ENCODE results near the gene CNKSR2. TPM values are rescaled to one million over a fixed set of nuclear protein-coding genes. Genes with fewer than 3 reads are reported as not detected.

Gene CNKSR2
- total and polyA plus RNA-seq, 2 of the 13 experiments (the other 11 are each of a cell fraction or from before 2014, with no cell fraction given), result not detected

GRCh38 chrX:21493226-21493830, 119.1 kb downstream of the CNKSR2 start:
- in situ Hi-C loops (cut with HindIII; ENCODE audit: extremely low pct_ligation_motif_present, low pct_unique_long_range_greater_than_20kb) (loop anchor here (25.0 kb wide), 1 partner anchor 956 kb away; no protein-coding TSS in a partner anchor), intact Hi-C loops (cut with micrococcal nuclease; ENCODE audit: unreplicated experiment) (no loop called here)
- no peaks in the 10 kb centered on the region for H3K79me2 ChIP-seq (ENCODE audit: insufficient read depth, low read length)
- no peaks in the 10 kb centered on the region for H3K27me3 ChIP-seq (ENCODE audit: control insufficient read depth in 1 of 2, insufficient read depth in 2 of 2, low read length in 2 of 2)
- no peaks in the 10 kb centered on the region for H3K9me3 ChIP-seq (ENCODE audit: low read length)
- H3K4me2 ChIP-seq (ENCODE audit: low read depth, low read length), result no peak overlapping the region
- DNase-seq (ENCODE audit: low spot score) (no peak), FAIRE-seq (no peak), ATAC-seq (no peak)
- POLR2A ChIA-PET, result no interaction called here
- WGBS (ENCODE audit: low lambda C conversion rate), result 0% methylated on average over 1 of the region's 1 CpG
- H3K4me1 ChIP-seq (ENCODE audit: insufficient read depth, low read length), result no peaks in the 10 kb centered on the region
- CTCF ChIA-PET (ENCODE audit: low intra/inter-chr PET ratio, low total read pairs), result no interaction called here
- H3K4me3 ChIP-seq (replicated peaks in 1 of 3; ENCODE audit: insufficient read depth in 1 of 3, low read depth in 2 of 3, low read length in 3 of 3), result no peak overlapping the region
- no peak overlapping the region for H3K9ac ChIP-seq (ENCODE audit: insufficient read depth, low read depth, low read length)
- no peak for TF ChIP-seq TEAD2 (CRISPR knock-in tag; IDR thresholded peaks at IDR 0.05)
- no peak for TF ChIP-seq ZC3H13 (CRISPR knock-in tag; IDR thresholded peaks at IDR 0.05)
- no peak for TF ChIP-seq SRSF9 (IDR thresholded peaks at IDR 0.05; ENCODE audit: borderline replicate concordance, insufficient read depth, low read depth, low read length, poor library complexity, severe bottlenecking)
- TF ChIP-seq ZNF451 (CRISPR knock-in tag; IDR thresholded peaks at IDR 0.05), result no peak
- no peak for TF ChIP-seq MTERF4 (CRISPR knock-in tag; IDR thresholded peaks at IDR 0.05)
- no peak overlapping the region for H2AFZ ChIP-seq (ENCODE audit: low read length)
- no peaks in the 10 kb centered on the region for H4K20me1 ChIP-seq (ENCODE audit: insufficient read depth, low read length)
- no peaks in the 10 kb centered on the region for H3K36me3 ChIP-seq (replicated peaks in 1 of 2; ENCODE audit: control insufficient read depth in 1 of 2, insufficient read depth in 2 of 2, low read length in 2 of 2)
- no TSS peak for BruUV-seq (replicated peaks)
- H3K27ac ChIP-seq (ENCODE audit: extremely low read length, insufficient read depth, low read length), result no peak overlapping the region

- Histone ChIP-seq H3K79me2 (ENCODE audit: insufficient read depth, low read length) (no peaks in the 10 kb centered on the region), H3K9ac (ENCODE audit: insufficient read depth, low read depth, low read length) (no peak overlapping the region), H2AFZ (ENCODE audit: low read length) (no peak overlapping the region), H3K4me1 (ENCODE audit: insufficient read depth, low read length) (no peaks in the 10 kb centered on the region), H3K4me3 (replicated peaks in 1 of 3; ENCODE audit: insufficient read depth in 1 of 3, low read depth in 2 of 3, low read length in 3 of 3) (no peak overlapping the region), H3K36me3 (replicated peaks in 1 of 2; ENCODE audit: control insufficient read depth in 1 of 2, insufficient read depth in 2 of 2, low read length in 2 of 2) (no peaks in the 10 kb centered on the region), H3K27ac (ENCODE audit: extremely low read length, insufficient read depth, low read length) (no peak overlapping the region), H3K4me2 (ENCODE audit: low read depth, low read length) (no peak overlapping the region), H3K9me3 (ENCODE audit: low read length) (no peaks in the 10 kb centered on the region), H4K20me1 (ENCODE audit: insufficient read depth, low read length) (no peaks in the 10 kb centered on the region), H3K27me3 (ENCODE audit: control insufficient read depth in 1 of 2, insufficient read depth in 2 of 2, low read length in 2 of 2) (no peaks in the 10 kb centered on the region)
- POLR2A ChIA-PET, result no interaction called here
- in situ Hi-C loops (cut with HindIII; ENCODE audit: extremely low pct_ligation_motif_present, low pct_unique_long_range_greater_than_20kb) (no loop called here), intact Hi-C loops (cut with micrococcal nuclease; ENCODE audit: unreplicated experiment) (no loop called here)
- no peak for FAIRE-seq
- ATAC-seq, result no peak
- CTCF ChIA-PET (ENCODE audit: low intra/inter-chr PET ratio, low total read pairs), result no interaction called here
- TF ChIP-seq ZNF3 (CRISPR knock-in tag; IDR thresholded peaks at IDR 0.05) (no peak), PHB2 (IDR thresholded peaks at IDR 0.05; ENCODE audit: partially characterized antibody) (no peak)
- 15% methylated on average over 3 of the region's 3 CpGs for WGBS (ENCODE audit: low lambda C conversion rate)
- no peak for DNase-seq (ENCODE audit: low spot score)
- BruUV-seq (replicated peaks), result no TSS peak
These were observed 129.4 kb downstream of the CNKSR2 start for GRCh38 chrX:21503593-21503992.

Measured in HepG2 (cell line).